GM19193 (cell line): ENCODE data around the gene SPTBN2.

Experiments
- POLR2A ChIP-seq: IDR thresholded peaks from 4 replicates; pipeline ENCODE4 v1.6.1; 2011; ENCODE audit not compliant: insufficient read depth, insufficient read length; ENCODE audit errors: extremely low read depth

SPTBN2 gene

GRCh38 chr11:66728693-66729385 lies at the start of gene SPTBN2:
Gene SPTBN2, minus strand, starts transcription at chr11:66729216. Its CDS starts 7,976 bp downstream, at chr11:66721240.
- TF ChIP-seq POLR2A, result no peak

DNA sequence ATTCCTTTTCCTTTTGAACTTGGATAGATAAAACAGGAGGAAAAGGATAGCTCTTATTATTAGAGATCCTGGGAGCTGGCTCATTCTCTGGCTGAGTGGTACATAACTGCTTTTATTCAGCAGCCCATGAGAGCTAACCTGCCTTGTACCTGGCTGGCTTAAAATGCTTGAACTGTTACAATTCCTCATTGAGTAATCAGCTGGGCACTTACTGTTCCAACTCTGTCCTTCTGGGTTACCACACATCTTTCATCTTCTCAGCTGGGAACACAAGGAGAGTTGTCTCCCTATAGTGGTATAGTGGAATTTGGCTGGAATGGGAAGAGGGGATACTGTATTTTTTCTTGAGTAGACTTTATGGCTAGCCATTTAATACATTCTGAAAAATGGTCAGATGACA lies 39.8 kb upstream of the SPTBN2 start:
- no peak for TF ChIP-seq POLR2A

GRCh38 chr11:66768088-66768521 lies 39.1 kb upstream of the SPTBN2 start:
- no peak for TF ChIP-seq POLR2A

- TF ChIP-seq POLR2A, result no peak
Measured at GRCh38 chr11:66767666-66768065, 38.6 kb upstream of the SPTBN2 start.

- TF ChIP-seq POLR2A, result no peak
Measured at GRCh38 chr11:66766681-66767080, 37.7 kb upstream of the SPTBN2 start.

- no peak for TF ChIP-seq POLR2A
Measured at GRCh38 chr11:66762088-66762487, 33.1 kb upstream of the SPTBN2 start.

- TF ChIP-seq POLR2A, result no peak
Measured at GRCh38 chr11:66752148-66752547, 23.1 kb upstream of the SPTBN2 start.

DNA sequence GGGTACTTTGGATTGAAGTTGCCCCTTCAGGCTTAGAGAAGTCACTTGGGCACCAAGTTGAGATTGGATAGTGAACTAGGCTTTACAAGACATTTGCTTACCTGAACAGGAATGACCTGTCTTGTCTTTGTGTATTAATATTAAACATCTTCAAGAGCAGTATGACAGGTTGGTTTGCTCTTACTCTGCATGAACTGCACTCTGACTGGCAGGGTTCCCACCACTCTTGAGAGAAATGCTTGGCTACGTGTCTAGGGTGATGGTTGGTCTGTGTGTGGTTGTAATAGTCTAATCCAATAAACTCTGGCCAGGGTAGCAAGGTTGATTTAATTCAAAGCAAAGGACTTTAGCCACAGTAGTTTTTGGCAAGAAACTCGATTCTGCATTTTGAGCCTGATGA lies 20.1 kb upstream of the SPTBN2 start:
- TF ChIP-seq POLR2A, result no peak

GRCh38 chr11:66747480-66747879 lies 18.5 kb upstream of the SPTBN2 start:
- TF ChIP-seq POLR2A, result no peak

DNA sequence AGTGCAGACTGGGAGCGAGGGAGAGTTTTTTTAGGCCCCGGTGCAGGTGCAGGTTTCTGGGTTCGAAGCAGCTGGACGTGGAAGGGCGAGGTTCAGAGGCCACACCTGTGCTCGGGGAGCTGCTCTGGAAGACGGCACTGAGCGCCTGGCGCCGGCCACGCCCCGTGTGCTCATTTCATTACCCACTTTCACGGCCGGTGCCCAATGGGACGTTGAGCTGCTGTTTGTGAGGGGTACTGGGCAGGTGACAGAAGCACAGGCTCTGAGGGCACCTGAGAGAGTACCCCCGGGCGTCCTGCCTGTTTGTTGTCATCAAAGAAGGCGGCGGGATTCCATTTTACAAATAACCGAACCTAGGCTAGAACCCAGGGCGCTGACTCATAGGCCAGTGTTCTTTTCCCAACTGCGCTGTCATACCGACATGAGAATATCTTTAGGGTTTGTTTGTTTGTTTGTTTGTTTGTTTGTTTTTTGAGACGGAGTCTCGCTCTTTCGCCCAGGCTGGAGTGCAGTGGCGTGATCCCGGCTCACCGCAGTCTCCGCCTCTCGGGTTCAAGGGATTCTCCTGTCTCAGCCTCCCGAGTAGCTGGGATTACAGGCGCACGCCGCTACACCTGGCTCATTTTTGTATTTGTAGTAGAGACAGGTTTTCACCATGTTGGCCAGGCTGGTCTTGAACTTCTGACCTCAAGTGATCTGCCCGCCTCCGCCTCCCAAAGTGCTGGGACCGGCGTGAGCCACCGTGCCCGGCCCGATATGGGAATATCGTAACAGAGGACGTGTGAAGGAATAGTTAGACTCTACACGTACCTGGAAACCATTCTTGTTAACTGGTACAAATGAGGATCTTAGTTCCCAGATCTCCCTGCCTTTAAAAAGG lies 16.6 kb upstream of the SPTBN2 start:
- peak; percentile 22 for TF ChIP-seq POLR2A

- TF ChIP-seq POLR2A, result peak; percentile 86
Measured at GRCh38 chr11:66744485-66745355, 15.7 kb upstream of the SPTBN2 start.

DNA sequence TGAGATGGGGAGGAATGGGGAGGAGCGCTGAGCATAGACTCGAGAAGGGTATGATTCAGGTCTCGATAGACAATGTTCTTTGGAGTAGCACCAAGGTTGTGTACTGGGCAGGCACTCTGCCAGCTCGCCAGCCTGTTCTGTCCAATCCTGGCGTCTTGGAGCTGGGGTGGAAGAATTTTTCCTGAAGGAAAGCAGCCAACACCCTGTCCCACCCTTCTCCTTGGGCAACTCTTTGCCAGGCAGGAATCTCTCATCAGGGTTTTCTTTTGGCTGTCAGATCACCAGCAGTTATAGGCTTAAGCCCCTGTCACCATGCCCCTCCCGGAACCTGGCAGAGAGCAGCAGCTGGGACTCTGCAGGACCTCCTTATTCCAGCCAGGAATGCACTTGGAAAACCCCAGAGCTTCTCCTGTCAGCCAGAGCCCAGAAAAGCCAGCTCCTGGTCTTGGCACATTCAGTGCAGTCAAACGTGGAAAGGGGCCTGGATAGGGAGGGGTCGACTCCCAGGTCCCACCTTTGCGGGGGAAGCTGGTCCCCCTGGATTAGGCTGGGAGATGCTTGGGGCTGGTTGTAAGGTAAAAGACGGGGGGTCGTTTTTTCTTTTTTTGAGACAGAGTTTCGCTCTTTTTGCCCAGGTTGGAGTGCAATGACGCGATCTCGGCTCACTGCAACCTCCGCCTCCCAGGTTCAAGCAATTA lies 14.4 kb upstream of the SPTBN2 start:
- no peak for TF ChIP-seq POLR2A

GRCh38 chr11:66741153-66741552 lies 12.1 kb upstream of the SPTBN2 start:
- no peak for TF ChIP-seq POLR2A

GRCh38 chr11:66739983-66740382 lies 11.0 kb upstream of the SPTBN2 start:
- no peak for TF ChIP-seq POLR2A
